ENCODE results near the gene SOCS1. TPM values are rescaled to one million over a fixed set of nuclear protein-coding genes. Genes with fewer than 3 reads are reported as not detected.

SOCS1 gene
- total and polyA plus RNA-seq, 9 of the 15 experiments (the other 6 are each of a cell fraction or from before 2014, with no cell fraction given), result 0.04 to 7.5 (median 2.3) TPM

- peak; percentile 98 for TF ChIP-seq MGA (IDR thresholded peaks at IDR 0.05)
- TF ChIP-seq KLF16 (IDR thresholded peaks at IDR 0.05), result no peak
- no peak for TF ChIP-seq CEBPB (tag; IDR thresholded peaks at IDR 0.05)
- no peak for TF ChIP-seq PKNOX1 (IDR thresholded peaks at IDR 0.05)
- no peak for TF ChIP-seq ZNF584 (CRISPR knock-in tag; IDR thresholded peaks at IDR 0.05; ENCODE audit: low read depth)
- TF ChIP-seq SRSF3 (IDR thresholded peaks at IDR 0.05; ENCODE audit: insufficient read depth, low read length), result no peak
- no peak for TF ChIP-seq ZNF408 (CRISPR knock-in tag; IDR thresholded peaks at IDR 0.05; ENCODE audit: low read depth)
- TF ChIP-seq ZNF77 (CRISPR knock-in tag; IDR thresholded peaks at IDR 0.05), result no peak
- TF ChIP-seq JUND (IDR thresholded peaks at IDR 0.05; ENCODE audit: borderline replicate concordance, low read depth, low read length), result no peak; the same call in 1 of the 2 replicates
- no peak for TF ChIP-seq JUND (tag; IDR thresholded peaks at IDR 0.05; ENCODE audit: borderline replicate concordance, low read depth, low read length)
- TF ChIP-seq RAD51 (IDR thresholded peaks at IDR 0.05; ENCODE audit: borderline replicate concordance, low read depth), result no peak
- no peak for TF ChIP-seq KDM4B (IDR thresholded peaks at IDR 0.05; ENCODE audit: borderline replicate concordance in 2 of 2, low read depth in 1 of 2)
- peak; percentile 72 for TF ChIP-seq CEBPG (CRISPR knock-in tag; IDR thresholded peaks at IDR 0.05)
- TF ChIP-seq CEBPG (tag; conservative IDR thresholded peaks at IDR 0.05 in 1 of 2, IDR thresholded peaks at IDR 0.05 in 1 of 2), result no peak
- no peak for TF ChIP-seq FOSL1 (tag; conservative IDR thresholded peaks at IDR 0.05)
These were observed 879 bp downstream of the SOCS1 start (continued) for GRCh38 chr16:11254913-11255736.

Data from K562 (cell line).